Tibial nerve (tissue), 4 donors: Measurements from ENCODE around the gene TMEM116.
"Not testable (repeated sequence)": the region's sequence is repeated elsewhere in the genome, so short reads cannot be mapped to it uniquely, and the experiment has no call there.

ENCODE experiments used
- EP300 ChIP-seq, 2 donors: sonication (generic); formaldehyde crosslinking; IDR thresholded peaks; one replicate each; pipeline ENCODE4 v1.6.1; 2017; ENCODE audit warnings: antibody characterized with exemption in 2 of 2, mild to moderate bottlenecking in 1 of 2
- POLR2A ChIP-seq, 2 donors: fragments of 450-650 bp; IDR thresholded peaks; one replicate each; pipeline ENCODE4 v1.6.1; 2017; ENCODE audit warnings: antibody characterized with exemption in 2 of 2, mild to moderate bottlenecking in 2 of 2, moderate library complexity in 2 of 2
- TF ChIP-seq, protein P1 (sequence below), 5 experiments: fragments of 200-600 bp in 3 of 5; fragments of 450-650 bp in 2 of 5; sonication (generic) in 3 of 5; IDR thresholded peaks; one replicate each; pipeline ENCODE4 v1.5.1; 2016 to 2019; ENCODE audit warnings: antibody characterized with exemption in 5 of 5, mild to moderate bottlenecking in 3 of 5, moderate library complexity in 2 of 5

DNA sequence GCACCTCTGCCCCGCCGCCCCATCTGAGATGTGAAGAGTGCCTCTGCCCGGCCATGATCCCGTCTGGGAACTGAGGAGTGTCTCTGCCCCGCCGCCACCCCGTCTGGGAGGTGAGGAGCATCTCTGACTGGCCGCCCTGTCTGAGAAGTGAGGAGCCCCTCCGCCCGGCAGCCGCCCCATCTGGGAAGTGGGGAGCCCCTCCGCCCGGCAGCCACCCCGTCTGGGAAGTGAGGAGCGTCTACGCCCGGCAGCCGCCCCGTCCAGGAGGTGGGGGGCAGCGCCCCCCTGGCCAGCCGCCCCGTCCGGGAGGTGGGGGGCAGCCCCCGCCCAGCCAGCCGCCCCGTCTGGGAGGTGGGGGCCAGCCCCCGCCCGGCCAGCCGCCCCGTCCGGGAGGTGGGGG, 55.7 kb downstream of the TMEM116 start:
- TF ChIP-seq, protein P1, sequence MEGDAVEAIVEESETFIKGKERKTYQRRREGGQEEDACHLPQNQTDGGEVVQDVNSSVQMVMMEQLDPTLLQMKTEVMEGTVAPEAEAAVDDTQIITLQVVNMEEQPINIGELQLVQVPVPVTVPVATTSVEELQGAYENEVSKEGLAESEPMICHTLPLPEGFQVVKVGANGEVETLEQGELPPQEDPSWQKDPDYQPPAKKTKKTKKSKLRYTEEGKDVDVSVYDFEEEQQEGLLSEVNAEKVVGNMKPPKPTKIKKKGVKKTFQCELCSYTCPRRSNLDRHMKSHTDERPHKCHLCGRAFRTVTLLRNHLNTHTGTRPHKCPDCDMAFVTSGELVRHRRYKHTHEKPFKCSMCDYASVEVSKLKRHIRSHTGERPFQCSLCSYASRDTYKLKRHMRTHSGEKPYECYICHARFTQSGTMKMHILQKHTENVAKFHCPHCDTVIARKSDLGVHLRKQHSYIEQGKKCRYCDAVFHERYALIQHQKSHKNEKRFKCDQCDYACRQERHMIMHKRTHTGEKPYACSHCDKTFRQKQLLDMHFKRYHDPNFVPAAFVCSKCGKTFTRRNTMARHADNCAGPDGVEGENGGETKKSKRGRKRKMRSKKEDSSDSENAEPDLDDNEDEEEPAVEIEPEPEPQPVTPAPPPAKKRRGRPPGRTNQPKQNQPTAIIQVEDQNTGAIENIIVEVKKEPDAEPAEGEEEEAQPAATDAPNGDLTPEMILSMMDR (IDR thresholded peaks at IDR 0.05), result not testable (repeated sequence)
- TF ChIP-seq POLR2A, EP300 (IDR thresholded peaks at IDR 0.05): not testable (repeated sequence)
